Suprapubic skin (tissue), 4 donors: ENCODE results near the gene GNA12.
"Not testable (repeated sequence)": the region's sequence is repeated elsewhere in the genome, so short reads cannot be mapped to it uniquely, and the experiment has no call there.

ENCODE experiments used
- EP300 ChIP-seq: sonication (generic); formaldehyde crosslinking; IDR thresholded peaks from one replicate; pipeline ENCODE4 v1.6.1; 2017; ENCODE audit warnings: antibody characterized with exemption
- POLR2A ChIP-seq, 2 donors: fragments of 450-650 bp; IDR thresholded peaks; one replicate each; pipeline ENCODE4 v1.6.1; 2017; ENCODE audit warnings: antibody characterized with exemption in 2 of 2, mild to moderate bottlenecking in 2 of 2, moderate library complexity in 2 of 2
- POLR2AphosphoS5 ChIP-seq, 3 donors: sonication (generic); formaldehyde crosslinking; IDR thresholded peaks; one replicate each; pipeline ENCODE4 v1.6.1; 2017; ENCODE audit warnings: antibody characterized with exemption in 3 of 3
- TF ChIP-seq, protein P1 (sequence below), 2 donors: fragments of 200-600 bp in 1 of 2; fragments of 450-650 bp in 1 of 2; sonication (generic) in 1 of 2; IDR thresholded peaks; one replicate each; pipeline ENCODE4 v1.5.1; 2016 to 2019; ENCODE audit warnings: antibody characterized with exemption in 2 of 2, mild to moderate bottlenecking in 1 of 2, moderate library complexity in 1 of 2

DNA sequence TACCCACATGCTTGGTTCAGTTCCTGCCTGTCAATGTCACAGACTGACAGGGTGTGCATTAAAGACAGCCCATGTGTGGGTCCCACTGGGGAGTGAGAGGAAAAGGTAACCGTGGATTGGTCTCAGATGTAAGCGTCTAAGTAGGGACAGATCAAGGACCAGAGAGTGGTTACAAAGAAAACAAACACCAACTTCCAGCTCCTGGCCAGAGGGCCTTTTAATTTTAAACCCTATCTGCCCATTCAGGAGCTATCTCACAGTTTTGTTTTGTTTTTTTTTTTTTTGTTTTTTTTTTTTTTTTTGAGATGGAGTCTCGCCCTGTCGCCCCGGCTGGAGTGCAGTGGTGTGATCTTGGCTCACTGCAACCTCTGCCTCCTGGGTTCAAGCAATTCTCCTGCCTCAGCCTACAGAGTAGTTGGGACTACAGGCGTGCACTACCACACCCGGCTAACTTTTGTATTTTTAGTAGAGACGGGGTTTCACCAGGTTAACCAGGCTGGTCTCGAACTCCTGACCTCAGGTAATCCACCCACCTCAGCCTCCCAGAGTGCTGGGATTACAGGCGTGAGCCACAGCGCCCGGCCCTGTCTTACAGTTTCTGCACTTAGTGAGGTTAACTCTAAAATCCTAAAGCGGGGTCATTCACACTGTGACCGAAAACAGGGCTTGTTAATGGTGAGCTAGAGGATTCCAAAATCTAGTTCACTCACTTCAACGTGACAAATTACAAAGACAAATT lies 106.9 kb downstream of the GNA12 start:
- TF ChIP-seq, protein P1, sequence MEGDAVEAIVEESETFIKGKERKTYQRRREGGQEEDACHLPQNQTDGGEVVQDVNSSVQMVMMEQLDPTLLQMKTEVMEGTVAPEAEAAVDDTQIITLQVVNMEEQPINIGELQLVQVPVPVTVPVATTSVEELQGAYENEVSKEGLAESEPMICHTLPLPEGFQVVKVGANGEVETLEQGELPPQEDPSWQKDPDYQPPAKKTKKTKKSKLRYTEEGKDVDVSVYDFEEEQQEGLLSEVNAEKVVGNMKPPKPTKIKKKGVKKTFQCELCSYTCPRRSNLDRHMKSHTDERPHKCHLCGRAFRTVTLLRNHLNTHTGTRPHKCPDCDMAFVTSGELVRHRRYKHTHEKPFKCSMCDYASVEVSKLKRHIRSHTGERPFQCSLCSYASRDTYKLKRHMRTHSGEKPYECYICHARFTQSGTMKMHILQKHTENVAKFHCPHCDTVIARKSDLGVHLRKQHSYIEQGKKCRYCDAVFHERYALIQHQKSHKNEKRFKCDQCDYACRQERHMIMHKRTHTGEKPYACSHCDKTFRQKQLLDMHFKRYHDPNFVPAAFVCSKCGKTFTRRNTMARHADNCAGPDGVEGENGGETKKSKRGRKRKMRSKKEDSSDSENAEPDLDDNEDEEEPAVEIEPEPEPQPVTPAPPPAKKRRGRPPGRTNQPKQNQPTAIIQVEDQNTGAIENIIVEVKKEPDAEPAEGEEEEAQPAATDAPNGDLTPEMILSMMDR (IDR thresholded peaks at IDR 0.05), result not testable (repeated sequence)
- not testable (repeated sequence) for TF ChIP-seq EP300; POLR2AphosphoS5 (IDR thresholded peaks at IDR 0.05); POLR2A (IDR thresholded peaks at IDR 0.05)
